ENCODE measurements around the gene ST6GAL1. TPM values are rescaled to one million over a fixed set of nuclear protein-coding genes. Genes with fewer than 3 reads are reported as not detected.

Gene ST6GAL1
- total and polyA plus RNA-seq, 10 of the 15 experiments (the other 5 are each of a cell fraction or from before 2014, with no cell fraction given), result 74.2 to 248 (median 149) TPM

DNA sequence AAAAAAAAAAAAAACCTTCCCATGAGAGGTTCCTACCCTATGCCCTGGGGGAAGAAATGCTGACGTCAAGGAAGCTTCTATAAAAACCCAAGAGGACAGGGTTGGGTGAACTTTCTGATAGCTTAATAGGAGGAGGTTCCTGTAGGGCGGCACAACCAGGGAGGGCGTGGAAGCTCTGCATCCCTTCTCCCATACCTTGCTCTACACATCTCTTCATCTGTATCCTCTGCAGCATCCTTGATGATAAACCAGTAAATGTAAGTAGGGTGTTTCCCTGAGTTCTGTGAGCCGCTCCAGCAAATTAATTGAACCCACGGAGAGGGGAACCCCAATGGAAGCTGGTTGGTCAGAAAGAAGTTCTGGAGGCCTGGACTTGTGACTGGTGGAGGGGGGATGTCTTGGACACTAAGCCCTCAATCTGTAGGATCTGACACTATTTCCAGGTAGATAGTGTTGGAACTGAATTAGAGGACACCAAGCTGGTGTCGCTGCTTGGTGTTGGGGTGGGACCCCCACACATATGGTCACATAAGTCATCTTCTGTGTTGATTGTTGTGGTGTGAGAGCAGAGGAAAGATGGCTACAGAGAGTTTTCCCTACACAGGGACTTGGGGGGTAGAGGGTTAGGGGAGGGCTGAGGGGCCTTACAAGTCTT is 91.5 kb downstream of the ST6GAL1 start:
- ATAC-seq (peak; percentile 68), DNase-seq (ENCODE audit: low read depth, low spot score) (peak; percentile 85), FAIRE-seq (no peak)
- CTCF ChIA-PET, result interaction anchor here (0.6 to 2.0 kb wide), 12 partner anchors 9 to 173 kb away, joined by 3 to 6 read pairs (median 3); no protein-coding TSS in a partner anchor
- H3K9me3 ChIP-seq (replicated peaks; ENCODE audit: control insufficient read depth, insufficient read depth, low read length), result no peaks in the 10 kb centered on the region
- POLR2A ChIA-PET, result interaction anchor here (0.5 to 10.2 kb wide), 16 partner anchors 8 to 780 kb away, joined by 3 to 137 read pairs (median 4); no protein-coding TSS in a partner anchor
- H3K4me3 ChIP-seq, result peak overlapping the region; percentile 68
- H3K9ac ChIP-seq (ENCODE audit: control insufficient read depth, insufficient read depth, low read length), result peak overlapping the region; percentile 85
- no peaks in the 10 kb centered on the region for H4K20me1 ChIP-seq (ENCODE audit: control insufficient read depth, insufficient read depth)
- peak overlapping the region; percentile 92 for H3K4me2 ChIP-seq (ENCODE audit: control insufficient read depth, insufficient read depth)
- RAD21 ChIA-PET (ENCODE audit: unreplicated experiment), result interaction anchor here (0.6 to 2.7 kb wide), 21 partner anchors 10 to 172 kb away, joined by 3 to 38 read pairs (median 5); partner anchors contain the start of gene RPL39L
- intact Hi-C loops (cut with micrococcal nuclease; ENCODE audit: unreplicated experiment) (loop anchor here (5.0 to 10.0 kb wide), 4 partner anchors 237 to 1087 kb away; partner anchors contain the start of genes EIF4A2, TBCCD1 and TRA2B), in situ Hi-C loops (cut with MboI) (no loop called here)
- peak overlapping the region; percentile 94 for H3K27ac ChIP-seq (ENCODE audit: control insufficient read depth, insufficient read depth)
- WGBS (ENCODE audit: insufficient coverage, insufficient replicate concordance, low lambda C conversion rate, missing lambda C conversion rate), result 4% methylated on average over 6 of the region's 6 CpGs
- H2AFZ ChIP-seq (ENCODE audit: control insufficient read depth, low read depth, low read length), result no peak overlapping the region
- H3K36me3 ChIP-seq (ENCODE audit: control insufficient read depth in 2 of 2, insufficient read depth in 2 of 2, low read length in 1 of 2), result peaks cover 0 to 13% of the 10 kb centered on the region in 2 experiments; a peak in 1 of 4 replicates
- BruUV-seq (replicated peaks), result TSS peak; percentile 67
- peaks cover 30% of the 10 kb centered on the region for H3K4me1 ChIP-seq (ENCODE audit: control insufficient read depth, insufficient read depth, low read length)
- SMC1A ChIA-PET (ENCODE audit: uncharacterized antibody, unreplicated experiment), result interaction anchor here (0.7 to 4.1 kb wide), 18 partner anchors 9 to 89 kb away, joined by 3 to 56 read pairs (median 6); no protein-coding TSS in a partner anchor
- H3K79me2 ChIP-seq (ENCODE audit: control insufficient read depth, insufficient read depth, low read length), result peaks cover 86% of the 10 kb centered on the region
- no peaks in the 10 kb centered on the region for H3K27me3 ChIP-seq (replicated peaks in 1 of 2; ENCODE audit: control insufficient read depth in 2 of 2, insufficient read depth in 2 of 2, low read length in 1 of 2)
- TF ChIP-seq TARDBP (IDR thresholded peaks at IDR 0.05; ENCODE audit: borderline replicate concordance) (no peak), SMARCA5 (IDR thresholded peaks at IDR 0.05) (peak; percentile 15; the same call in 1 of the 2 replicates), MEF2B (IDR thresholded peaks at IDR 0.05; ENCODE audit: partially characterized antibody, poor library complexity, severe bottlenecking) (peak; percentile 97), PML (IDR thresholded peaks at IDR 0.05; ENCODE audit: low read length) (peak; percentile 51; the same call in 1 of the 2 replicates), EED (IDR thresholded peaks at IDR 0.05; ENCODE audit: low read depth) (peak; percentile 77), ESRRA (IDR thresholded peaks at IDR 0.05; ENCODE audit: low read length) (no peak), POLR2A (IDR thresholded peaks at IDR 0.05; ENCODE audit: low read depth, low read length) (peak; percentile 80), DPF2 (IDR thresholded peaks at IDR 0.05) (0 out of 2 replicates have a peak, but pooled peaks have one; percentile 9), RAD21 (IDR thresholded peaks at IDR 0.05; ENCODE audit: insufficient read depth, low read depth, low read length) (0 out of 2 replicates have a peak, but pooled peaks have one; percentile 5), NR2C2 (IDR thresholded peaks at IDR 0.05; ENCODE audit: borderline replicate concordance, control insufficient read depth, insufficient read length, low read depth) (no peak), NFYA (IDR thresholded peaks at IDR 0.05; ENCODE audit: borderline replicate concordance, low read depth, low read length) (no peak), CHD2 (IDR thresholded peaks at IDR 0.05; ENCODE audit: borderline replicate concordance, low read depth, low read length) (no peak), ZSCAN29 (IDR thresholded peaks at IDR 0.05) (no peak)
- TF ChIP-seq, protein P1, sequence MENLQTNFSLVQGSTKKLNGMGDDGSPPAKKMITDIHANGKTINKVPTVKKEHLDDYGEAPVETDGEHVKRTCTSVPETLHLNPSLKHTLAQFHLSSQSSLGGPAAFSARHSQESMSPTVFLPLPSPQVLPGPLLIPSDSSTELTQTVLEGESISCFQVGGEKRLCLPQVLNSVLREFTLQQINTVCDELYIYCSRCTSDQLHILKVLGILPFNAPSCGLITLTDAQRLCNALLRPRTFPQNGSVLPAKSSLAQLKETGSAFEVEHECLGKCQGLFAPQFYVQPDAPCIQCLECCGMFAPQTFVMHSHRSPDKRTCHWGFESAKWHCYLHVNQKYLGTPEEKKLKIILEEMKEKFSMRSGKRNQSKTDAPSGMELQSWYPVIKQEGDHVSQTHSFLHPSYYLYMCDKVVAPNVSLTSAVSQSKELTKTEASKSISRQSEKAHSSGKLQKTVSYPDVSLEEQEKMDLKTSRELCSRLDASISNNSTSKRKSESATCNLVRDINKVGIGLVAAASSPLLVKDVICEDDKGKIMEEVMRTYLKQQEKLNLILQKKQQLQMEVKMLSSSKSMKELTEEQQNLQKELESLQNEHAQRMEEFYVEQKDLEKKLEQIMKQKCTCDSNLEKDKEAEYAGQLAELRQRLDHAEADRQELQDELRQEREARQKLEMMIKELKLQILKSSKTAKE (IDR thresholded peaks at IDR 0.05; ENCODE audit: low read depth, poor library complexity, severe bottlenecking), result peak; percentile 60
- TF ChIP-seq, protein P2, sequence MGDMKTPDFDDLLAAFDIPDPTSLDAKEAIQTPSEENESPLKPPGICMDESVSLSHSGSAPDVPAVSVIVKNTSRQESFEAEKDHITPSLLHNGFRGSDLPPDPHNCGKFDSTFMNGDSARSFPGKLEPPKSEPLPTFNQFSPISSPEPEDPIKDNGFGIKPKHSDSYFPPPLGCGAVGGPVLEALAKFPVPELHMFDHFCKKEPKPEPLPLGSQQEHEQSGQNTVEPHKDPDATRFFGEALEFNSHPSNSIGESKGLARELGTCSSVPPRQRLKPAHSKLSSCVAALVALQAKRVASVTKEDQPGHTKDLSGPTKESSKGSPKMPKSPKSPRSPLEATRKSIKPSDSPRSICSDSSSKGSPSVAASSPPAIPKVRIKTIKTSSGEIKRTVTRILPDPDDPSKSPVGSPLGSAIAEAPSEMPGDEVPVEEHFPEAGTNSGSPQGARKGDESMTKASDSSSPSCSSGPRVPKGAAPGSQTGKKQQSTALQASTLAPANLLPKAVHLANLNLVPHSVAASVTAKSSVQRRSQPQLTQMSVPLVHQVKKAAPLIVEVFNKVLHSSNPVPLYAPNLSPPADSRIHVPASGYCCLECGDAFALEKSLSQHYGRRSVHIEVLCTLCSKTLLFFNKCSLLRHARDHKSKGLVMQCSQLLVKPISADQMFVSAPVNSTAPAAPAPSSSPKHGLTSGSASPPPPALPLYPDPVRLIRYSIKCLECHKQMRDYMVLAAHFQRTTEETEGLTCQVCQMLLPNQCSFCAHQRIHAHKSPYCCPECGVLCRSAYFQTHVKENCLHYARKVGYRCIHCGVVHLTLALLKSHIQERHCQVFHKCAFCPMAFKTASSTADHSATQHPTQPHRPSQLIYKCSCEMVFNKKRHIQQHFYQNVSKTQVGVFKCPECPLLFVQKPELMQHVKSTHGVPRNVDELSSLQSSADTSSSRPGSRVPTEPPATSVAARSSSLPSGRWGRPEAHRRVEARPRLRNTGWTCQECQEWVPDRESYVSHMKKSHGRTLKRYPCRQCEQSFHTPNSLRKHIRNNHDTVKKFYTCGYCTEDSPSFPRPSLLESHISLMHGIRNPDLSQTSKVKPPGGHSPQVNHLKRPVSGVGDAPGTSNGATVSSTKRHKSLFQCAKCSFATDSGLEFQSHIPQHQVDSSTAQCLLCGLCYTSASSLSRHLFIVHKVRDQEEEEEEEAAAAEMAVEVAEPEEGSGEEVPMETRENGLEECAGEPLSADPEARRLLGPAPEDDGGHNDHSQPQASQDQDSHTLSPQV (IDR thresholded peaks at IDR 0.05), result no peak
- TF ChIP-seq, protein P3, sequence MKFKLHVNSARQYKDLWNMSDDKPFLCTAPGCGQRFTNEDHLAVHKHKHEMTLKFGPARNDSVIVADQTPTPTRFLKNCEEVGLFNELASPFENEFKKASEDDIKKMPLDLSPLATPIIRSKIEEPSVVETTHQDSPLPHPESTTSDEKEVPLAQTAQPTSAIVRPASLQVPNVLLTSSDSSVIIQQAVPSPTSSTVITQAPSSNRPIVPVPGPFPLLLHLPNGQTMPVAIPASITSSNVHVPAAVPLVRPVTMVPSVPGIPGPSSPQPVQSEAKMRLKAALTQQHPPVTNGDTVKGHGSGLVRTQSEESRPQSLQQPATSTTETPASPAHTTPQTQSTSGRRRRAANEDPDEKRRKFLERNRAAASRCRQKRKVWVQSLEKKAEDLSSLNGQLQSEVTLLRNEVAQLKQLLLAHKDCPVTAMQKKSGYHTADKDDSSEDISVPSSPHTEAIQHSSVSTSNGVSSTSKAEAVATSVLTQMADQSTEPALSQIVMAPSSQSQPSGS (IDR thresholded peaks at IDR 0.05; ENCODE audit: low read length), result 0 out of 2 replicates have a peak, but pooled peaks have one; percentile 52

Measured in GM12878 (cell line).